HG02840 (cell line): ENCODE measurements around the gene CYTH3.

Experiments
- ATAC-seq: cut with Tn5 transposase; IDR thresholded peaks from one replicate; pipeline ENCODE4 v1.9.1; 2021; ENCODE audit warnings: mild to moderate bottlenecking, moderate library complexity, moderate number of reproducible peaks; ENCODE audit not compliant: unreplicated experiment, low FRiP score

CYTH3 gene

DNA sequence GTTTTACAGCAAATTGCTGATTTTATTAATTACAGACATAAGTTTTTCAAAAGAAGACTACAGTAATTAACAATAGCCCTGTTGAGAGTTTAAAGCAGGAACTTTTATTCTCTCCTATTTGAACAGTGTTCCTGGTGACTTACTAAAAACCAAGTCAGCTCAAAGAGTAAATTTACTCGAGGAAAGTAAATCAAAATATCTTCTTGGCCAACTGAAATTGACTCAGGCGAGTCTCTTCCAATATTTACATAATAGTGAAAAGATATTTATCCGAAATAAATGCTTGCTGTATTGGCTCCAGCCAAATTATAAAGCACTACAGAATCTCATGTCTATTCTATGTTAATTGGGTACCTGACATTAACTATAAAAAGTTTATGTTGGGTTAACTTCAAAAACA lies 13.2 kb downstream of the CYTH3 start:
- ATAC-seq, result no peak

DNA sequence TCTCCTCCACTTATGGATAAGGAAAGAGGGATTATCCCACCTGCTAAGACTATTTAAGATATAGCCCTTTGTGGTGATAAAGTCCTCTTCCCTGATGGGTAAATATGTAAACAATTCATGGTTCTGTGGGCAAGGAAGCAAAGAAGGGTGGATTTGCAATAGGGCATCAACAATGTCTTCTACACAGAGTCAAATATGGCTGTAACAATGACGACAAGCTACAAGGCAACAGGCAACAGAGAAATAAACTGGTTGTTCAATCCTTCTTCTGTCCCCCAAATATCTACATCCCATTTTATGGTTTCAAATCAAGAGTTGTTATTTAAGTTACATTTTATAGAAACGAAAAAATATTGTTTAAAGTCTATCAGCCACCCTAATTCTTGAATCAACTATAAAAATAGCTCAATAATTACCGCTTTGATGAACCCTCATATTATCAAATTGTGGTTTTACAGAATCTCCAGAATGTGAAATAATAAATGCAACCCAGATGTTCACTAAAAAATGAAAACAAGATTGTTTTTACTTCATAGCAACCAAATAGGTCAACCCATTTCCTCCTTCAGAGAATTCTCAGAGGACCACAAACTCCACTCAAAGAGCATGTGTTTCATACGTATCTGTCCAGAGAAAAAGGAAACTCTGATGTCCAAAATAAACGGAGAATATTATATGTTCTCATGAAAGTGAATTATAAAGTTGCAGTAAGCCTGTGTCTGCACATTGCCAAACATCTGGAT lies 13.8 kb downstream of the CYTH3 start:
- ATAC-seq, result no peak

DNA sequence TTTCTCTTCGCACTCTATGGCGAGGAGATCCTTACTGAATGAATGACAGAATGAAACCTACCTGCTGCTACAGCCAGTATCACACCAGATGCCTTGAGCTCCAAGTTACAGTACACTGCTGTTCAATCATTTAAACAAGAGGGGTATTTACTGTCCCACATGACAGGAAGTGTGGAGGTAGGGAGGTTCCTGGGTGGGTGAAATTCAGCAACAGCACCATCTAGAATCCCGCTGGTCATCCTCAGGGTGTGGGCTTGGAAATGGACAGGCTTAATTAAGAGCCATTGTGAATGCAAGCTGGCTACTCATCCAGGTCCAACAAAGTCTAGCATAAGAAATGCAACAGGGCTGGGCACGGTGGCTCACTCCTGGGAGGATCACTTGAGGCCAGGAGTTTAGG lies 14.7 kb downstream of the CYTH3 start:
- no peak for ATAC-seq

GRCh38 chr7:6256677-6257535 lies 15.5 kb downstream of the CYTH3 start:
- peak; percentile 63 for ATAC-seq

DNA sequence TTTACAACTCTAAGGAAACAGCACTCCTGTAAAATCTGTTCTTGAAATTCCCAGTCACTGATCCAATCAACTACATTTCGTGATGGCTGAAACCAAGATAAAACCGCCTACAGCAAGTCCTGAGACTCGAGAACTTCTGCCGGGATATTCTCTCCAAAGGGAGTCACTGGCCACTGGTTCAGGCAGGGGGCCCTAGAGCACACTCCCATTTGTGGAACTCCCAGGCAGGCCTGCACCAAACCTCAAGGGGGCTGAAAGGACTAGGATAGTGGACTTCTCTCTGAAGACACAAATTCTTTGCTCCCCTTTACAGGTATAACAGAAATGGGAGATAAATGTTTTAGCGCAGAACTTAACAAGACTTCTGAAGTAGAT lies 16.3 kb downstream of the CYTH3 start:
- ATAC-seq, result no peak

GRCh38 chr7:6254866-6255265 lies 17.6 kb downstream of the CYTH3 start:
- no peak for ATAC-seq

DNA sequence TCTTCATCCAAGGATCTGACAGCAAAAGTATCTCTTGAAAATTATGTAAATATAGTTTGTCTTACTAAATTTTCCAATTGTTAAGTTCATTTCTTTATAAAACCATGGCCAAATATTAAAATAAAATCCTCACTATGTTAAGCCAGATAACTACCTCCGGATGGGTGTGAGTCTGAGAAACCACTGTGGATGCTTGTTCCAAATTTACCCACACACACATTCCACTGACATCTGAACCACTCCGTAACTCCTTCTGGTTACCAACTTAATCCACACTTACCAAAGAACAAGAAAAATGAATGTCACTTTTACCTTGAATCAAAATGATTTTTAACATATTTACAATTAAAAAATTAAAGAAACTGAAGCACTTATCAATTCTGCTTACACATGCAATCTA lies 19.7 kb downstream of the CYTH3 start:
- no peak for ATAC-seq

DNA sequence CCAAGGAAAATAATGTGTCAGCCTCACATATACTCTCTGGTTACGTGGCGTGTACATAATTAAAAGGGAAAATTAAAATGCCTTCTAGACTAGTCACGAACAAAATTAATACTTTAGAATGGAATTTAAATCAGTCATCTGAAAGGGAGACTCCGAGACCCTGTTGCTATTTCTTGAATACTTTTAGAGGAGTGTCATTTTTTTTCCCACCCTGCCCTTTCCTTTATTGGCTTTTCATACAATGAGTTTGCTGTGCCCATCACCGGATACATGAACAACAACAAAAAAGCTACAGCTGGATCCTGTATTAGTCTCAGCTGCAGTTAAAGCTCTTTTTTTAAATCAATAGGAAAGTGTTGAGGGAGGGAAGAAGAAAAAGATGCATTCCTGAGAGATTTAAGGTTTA lies 20.1 kb downstream of the CYTH3 start:
- ATAC-seq, result no peak

DNA sequence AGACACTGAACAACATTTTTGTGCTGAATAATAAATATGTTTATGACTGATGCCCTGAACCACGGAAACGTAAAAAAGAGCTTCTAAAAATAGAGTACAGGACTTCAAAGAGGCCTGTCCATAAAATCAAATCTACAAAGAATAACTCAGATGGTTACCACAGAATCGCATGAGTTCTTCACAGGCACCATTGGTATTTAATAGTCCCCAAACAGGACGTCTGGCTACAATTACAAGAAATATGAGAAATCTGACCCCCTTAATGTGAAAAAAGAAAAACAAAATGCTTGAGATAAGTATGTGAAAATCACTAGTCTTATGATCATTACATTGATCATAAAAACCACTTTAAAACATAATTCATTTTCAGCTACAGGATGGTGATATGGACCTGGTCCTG lies 20.8 kb downstream of the CYTH3 start:
- no peak for ATAC-seq

- no peak for ATAC-seq
Measured at GRCh38 chr7:6250364-6250833, 22.0 kb downstream of the CYTH3 start.

DNA sequence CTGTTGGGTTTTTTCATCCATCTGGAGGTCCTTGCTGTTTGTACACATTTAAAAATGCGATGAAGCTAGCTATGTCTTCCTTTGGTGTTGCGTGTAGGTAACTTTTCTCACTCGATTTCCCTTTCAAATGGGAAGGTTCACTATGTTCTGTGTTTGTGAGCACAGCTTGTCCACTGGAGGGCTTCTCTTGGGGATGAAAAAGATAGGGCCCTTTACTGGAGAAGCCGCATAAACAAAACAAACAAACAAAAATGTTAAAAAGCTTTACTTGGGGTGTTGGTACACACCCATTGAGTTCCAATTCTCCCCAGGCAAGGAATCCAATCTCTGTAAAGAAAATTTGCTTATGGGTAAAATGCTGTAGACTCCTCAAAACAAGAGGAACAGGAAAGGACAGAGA lies 23.4 kb downstream of the CYTH3 start:
- ATAC-seq, result no peak

GRCh38 chr7:6248581-6248980 lies 23.8 kb downstream of the CYTH3 start:
- no peak for ATAC-seq

DNA sequence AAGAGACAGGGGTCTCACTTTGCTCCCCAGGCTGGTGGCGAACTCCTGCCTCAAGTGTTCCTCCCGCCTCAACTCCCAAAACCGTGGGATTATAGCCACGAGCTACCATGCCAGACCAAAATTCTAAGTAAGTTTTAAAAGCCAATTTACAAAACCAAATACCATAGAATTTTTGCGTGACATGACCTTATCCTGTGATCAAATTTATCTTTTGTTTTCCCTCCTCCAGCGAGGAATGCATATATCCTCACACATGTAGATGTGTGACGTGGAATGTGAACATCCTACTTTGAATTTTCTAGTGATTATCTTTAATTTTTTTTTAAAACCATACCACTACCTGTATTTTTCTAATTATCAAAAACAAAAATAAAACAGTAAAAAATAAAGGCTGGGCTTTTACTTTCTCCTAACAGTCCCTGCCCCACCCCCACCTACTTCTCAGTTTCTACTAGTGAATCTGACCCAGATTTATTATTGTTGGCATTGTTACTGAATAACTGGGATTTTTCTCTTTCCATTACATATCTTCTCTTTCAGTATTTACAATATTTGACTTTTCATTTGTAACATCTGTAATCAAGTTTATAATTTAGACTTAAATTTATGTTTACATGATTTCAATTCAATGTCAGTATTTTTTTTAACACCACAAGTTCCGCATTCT lies 26.0 kb downstream of the CYTH3 start:
- ATAC-seq, result no peak

DNA sequence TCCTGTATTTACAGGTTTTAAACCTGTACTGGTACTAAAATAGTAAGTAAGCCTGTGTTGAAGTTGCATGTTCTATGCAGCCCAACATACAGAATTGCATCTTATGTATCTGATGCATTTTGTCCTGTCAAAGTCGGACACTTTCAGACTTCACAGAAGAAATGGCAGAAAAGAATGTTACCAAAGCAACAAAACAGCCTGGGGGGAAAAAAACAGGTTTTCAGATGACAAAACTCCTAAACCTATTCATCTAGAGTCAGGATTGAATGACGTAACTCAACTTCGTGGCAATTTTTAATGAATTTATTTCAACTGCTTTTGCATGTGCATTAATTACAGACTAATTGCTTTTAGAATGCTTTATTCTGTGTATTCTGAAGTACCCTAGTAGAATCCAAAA lies 28.4 kb downstream of the CYTH3 start:
- ATAC-seq, result no peak

GRCh38 chr7:6243168-6243567 lies 29.3 kb downstream of the CYTH3 start:
- ATAC-seq, result no peak

- no peak for ATAC-seq
Measured at GRCh38 chr7:6242561-6242960, 29.9 kb downstream of the CYTH3 start.

GRCh38 chr7:6241607-6241973 lies 30.8 kb downstream of the CYTH3 start:
- ATAC-seq, result no peak

- ATAC-seq, result no peak
Measured at GRCh38 chr7:6238309-6238925, 34.0 kb downstream of the CYTH3 start.

DNA sequence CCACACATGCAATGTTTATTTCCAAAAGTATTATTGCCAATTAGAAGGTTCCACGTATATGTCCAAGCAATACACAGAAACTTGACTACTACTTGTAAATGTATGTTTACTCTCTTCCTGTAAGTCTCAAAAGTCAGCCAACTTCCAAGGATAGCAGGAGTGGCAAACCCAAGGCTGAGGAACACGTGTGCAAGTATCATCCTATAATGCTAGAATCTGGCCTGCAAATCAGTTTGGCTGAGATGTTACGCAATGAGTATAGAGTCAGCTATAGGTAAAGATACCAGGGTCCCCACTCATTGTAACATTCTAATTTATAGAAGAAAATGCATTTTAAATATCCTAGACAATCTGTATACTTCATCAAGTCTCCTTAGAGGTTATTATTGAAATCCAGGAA lies 34.7 kb downstream of the CYTH3 start:
- no peak for ATAC-seq

DNA sequence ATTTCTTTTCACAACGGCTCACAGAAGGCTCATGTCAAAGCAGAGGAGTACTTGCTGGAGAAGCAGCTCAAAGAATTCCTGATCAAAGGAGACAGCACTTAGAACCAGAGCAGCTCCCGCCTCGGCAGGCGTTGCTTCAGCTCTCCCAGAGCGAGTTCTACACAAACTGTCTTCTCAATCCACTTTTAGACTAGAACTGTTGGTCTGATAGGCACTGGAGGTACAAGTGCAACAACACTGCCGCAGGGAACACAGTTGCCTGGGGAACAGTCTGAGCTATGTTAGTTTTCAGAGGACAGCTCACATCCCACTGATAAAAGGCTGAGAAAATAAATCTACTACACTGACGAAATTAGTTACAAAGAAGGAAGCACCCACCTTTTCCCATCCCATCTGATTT lies 35.4 kb downstream of the CYTH3 start:
- ATAC-seq, result no peak
